HCT116 (cell line): ENCODE measurements around the gene ZYX. TPM values are rescaled to one million over a fixed set of nuclear protein-coding genes. Genes with fewer than 3 reads are reported as not detected.

Experiments used
- ATAC-seq: fragments of 200-7000 bp; cut with Tn5 transposase; 2 replicates; pipeline ENCODE4 v1.9.1; 2020; ENCODE audit warnings: mild to moderate bottlenecking, moderate library complexity
- BruUV-seq: library from RNA; stranded (reverse); fragments of 400-500 nt; replicated peaks from 2 replicates; lab custom pipeline; 2021; lab: Mats Ljungman, UMichigan
- CTCF ChIA-PET: fragments of 300-600 bp; sonication (Branson Sonifier 250); formaldehyde crosslinking; loops from one replicate; lab custom pipeline; 2021; ENCODE audit warnings: antibody characterized with exemption; lab: Charles Lee
- POLR2A ChIA-PET: fragments of 300-600, 350-600 bp; sonication (Branson Sonifier 250); formaldehyde crosslinking; loops from one replicate; lab custom pipeline; 2021; ENCODE audit warnings: antibody characterized with exemption; lab: Charles Lee
- RAD21 ChIA-PET, 2 experiments: fragments of 300-600 bp; sonication (Branson Sonifier 250); formaldehyde crosslinking; loops; one replicate each; lab custom pipeline; 2023; ENCODE audit warnings: low total read pairs in 2 of 2; ENCODE audit not compliant: uncharacterized antibody in 2 of 2, unreplicated experiment in 2 of 2, low non-redundant PET in 1 of 2; lab: Charles Lee
- DNase-seq: peaks from one replicate; pipeline ENCODE4 v3.0.0-alpha.2; 2010; ENCODE audit warnings: low read depth, low spot score
- H2AFZ ChIP-seq: fragments of 200-600 bp; shearing (Covaris generic), sonication (generic); 2 replicates; pipeline ENCODE4 v1.6.1; 2017; ENCODE audit warnings: low read depth, mixed run types, mixed read lengths, antibody characterized with exemption, low read length; ENCODE audit not compliant: poor library complexity, severe bottlenecking
- H3K27ac ChIP-seq: 2 replicates; pipeline ENCODE4 v1.5.1; 2012; ENCODE audit warnings: low read depth, low read length
- H3K27me3 ChIP-seq: fragments of 200-600 bp; sonication (generic); 2 replicates; pipeline ENCODE4 v1.6.1; 2016; ENCODE audit warnings: mixed run types, low read length, mixed read lengths; ENCODE audit not compliant: insufficient read depth
- H3K36me3 ChIP-seq, 2 experiments: fragments of 200-500 bp in 1 of 2; fragments of 200-600 bp in 1 of 2; sonication (Bioruptor generic) in 1 of 2; sonication (generic) in 1 of 2; 2 replicates each; pipeline versions ENCODE4 v1.5.1 to v1.6.1; 2014 to 2016; ENCODE audit warnings: low read length in 2 of 2, inconsistent platforms in 1 of 2, mixed read lengths in 1 of 2, mixed run types in 1 of 2; ENCODE audit not compliant: insufficient read depth in 2 of 2, control insufficient read depth in 1 of 2
- H3K4me1 ChIP-seq, 2 experiments: fragments of 200-600 bp in 1 of 2; sonication (generic) in 1 of 2; 2 replicates each; pipeline versions ENCODE4 v1.5.1 to v1.6.1; 2012 to 2017; ENCODE audit warnings: low read length in 2 of 2, inconsistent platforms in 1 of 2, mild to moderate bottlenecking in 1 of 2, mixed read lengths in 1 of 2, mixed run types in 1 of 2, moderate library complexity in 1 of 2; ENCODE audit not compliant: insufficient read depth in 2 of 2, control insufficient read depth in 1 of 2
- H3K4me2 ChIP-seq: fragments of 200-600 bp; sonication (generic); 2 replicates; pipeline ENCODE4 v1.6.1; 2017; ENCODE audit warnings: mixed run types, low read length, mixed read lengths
- H3K4me3 ChIP-seq, 2 experiments: fragments of 200-600 bp in 1 of 2; sonication (generic) in 1 of 2; replicated peaks in 1 of 2; 2 replicates each; pipeline ENCODE4 v1.5.1; 2011 to 2016; ENCODE audit warnings: low read length in 2 of 2, control low read depth in 1 of 2, low read depth in 1 of 2, mild to moderate bottlenecking in 1 of 2, mixed read lengths in 1 of 2, mixed run types in 1 of 2
- H3K79me2 ChIP-seq: fragments of 200-600 bp; sonication (generic); 2 replicates; pipeline ENCODE4 v1.6.1; 2017; ENCODE audit warnings: mild to moderate bottlenecking, mixed run types, low read length, moderate library complexity, mixed read lengths; ENCODE audit not compliant: insufficient read depth
- H3K9ac ChIP-seq: fragments of 200-600 bp; sonication (generic); 2 replicates; pipeline ENCODE4 v1.6.1; 2016; ENCODE audit warnings: low read length, mixed read lengths
- H3K9me2 ChIP-seq: fragments of 200-600 bp; sonication (generic), shearing (Covaris generic); 2 replicates; pipeline ENCODE4 v1.6.1; 2017; ENCODE audit warnings: mixed run types, mild to moderate bottlenecking, moderate library complexity; ENCODE audit not compliant: insufficient read depth
- H3K9me3 ChIP-seq, 2 experiments: fragments of 200-500 bp in 1 of 2; fragments of 200-600 bp in 1 of 2; sonication (Bioruptor generic) in 1 of 2; sonication (generic) in 1 of 2; 2 replicates each; pipeline ENCODE4 v1.6.1; 2014 to 2017; ENCODE audit warnings: low read length in 2 of 2, mixed read lengths in 2 of 2, inconsistent platforms in 1 of 2, low read depth in 1 of 2, mild to moderate bottlenecking in 1 of 2, mixed run types in 1 of 2, moderate library complexity in 1 of 2; ENCODE audit not compliant: control insufficient read depth in 1 of 2, insufficient read depth in 1 of 2
- H4K20me1 ChIP-seq: fragments of 200-600 bp; sonication (generic), shearing (Covaris generic); 2 replicates; pipeline ENCODE4 v1.6.1; 2017; ENCODE audit warnings: mixed run types, mild to moderate bottlenecking, moderate library complexity; ENCODE audit not compliant: insufficient read depth
- CEBPB ChIP-seq: IDR thresholded peaks from 2 replicates; pipeline ENCODE4 v1.6.1; 2012; ENCODE audit warnings: low read depth
- EGR1 ChIP-seq: IDR thresholded peaks from 2 replicates; pipeline ENCODE4 v1.6.1; 2012; ENCODE audit warnings: low read depth
- ELF1 ChIP-seq: IDR thresholded peaks from 2 replicates; pipeline ENCODE4 v1.6.1; 2012; ENCODE audit warnings: low read depth, borderline replicate concordance
- EZH2phosphoT487 ChIP-seq: fragments of 200-600 bp; IDR thresholded peaks from 2 replicates; pipeline ENCODE4 v1.6.1; 2018; ENCODE audit warnings: antibody characterized with exemption, borderline replicate concordance
- FOSL1 ChIP-seq: IDR thresholded peaks from 2 replicates; pipeline ENCODE4 v1.6.1; 2012; ENCODE audit warnings: low read depth
- JUND ChIP-seq: IDR thresholded peaks from 2 replicates; pipeline ENCODE4 v1.6.1; 2012
- POLR2A ChIP-seq: IDR thresholded peaks from 2 replicates; pipeline ENCODE4 v1.7.0; 2011; ENCODE audit warnings: borderline replicate concordance; ENCODE audit not compliant: insufficient read depth, insufficient read length; ENCODE audit errors: extremely low read depth
- POLR2AphosphoS5 ChIP-seq: IDR thresholded peaks from 2 replicates; pipeline ENCODE4 v1.6.1; 2011; ENCODE audit warnings: mild to moderate bottlenecking, low read depth, low read length, moderate library complexity
- RAD21 ChIP-seq: IDR thresholded peaks from 2 replicates; pipeline ENCODE4 v1.6.1; 2012; ENCODE audit warnings: low read depth, mild to moderate bottlenecking
- SIN3A ChIP-seq: IDR thresholded peaks from 2 replicates; pipeline ENCODE4 v1.6.1; 2012; ENCODE audit warnings: low read depth
- SRF ChIP-seq: IDR thresholded peaks from 2 replicates; pipeline ENCODE4 v1.6.1; 2012; ENCODE audit warnings: low read depth
- TCF7L2 ChIP-seq: IDR thresholded peaks from 2 replicates; pipeline ENCODE4 v1.7.0; 2011; ENCODE audit warnings: borderline replicate concordance, inconsistent platforms; ENCODE audit not compliant: insufficient read depth, insufficient read length; ENCODE audit errors: extremely low read depth
- YY1 ChIP-seq: IDR thresholded peaks from 2 replicates; pipeline ENCODE4 v1.6.1; 2011; ENCODE audit warnings: low read length, low read depth, moderate library complexity, mild to moderate bottlenecking; ENCODE audit not compliant: insufficient replicate concordance; ENCODE audit errors: extremely low read depth
- ZFX ChIP-seq: fragments of 450-650 bp; IDR thresholded peaks from 2 replicates; pipeline ENCODE4 v1.6.1; 2017
- intact Hi-C: fragments of 100-400 bp; cut with micrococcal nuclease; formaldehyde crosslinking; loops from 2 replicates; pipeline ENCODE4 v1.10.0; 2022
- total RNA-seq: library from RNA; stranded (reverse); gene quantifications from one replicate; pipeline ENCODE4 v1.2.1, GENCODE V29; 2021; ENCODE audit not compliant: unreplicated experiment
- TF ChIP-seq, protein P1 (sequence below): IDR thresholded peaks from 2 replicates; pipeline ENCODE4 v1.6.1; 2012; ENCODE audit warnings: low read depth
- TF ChIP-seq, protein P2 (sequence below): IDR thresholded peaks from 2 replicates; pipeline ENCODE4 v1.6.1; 2012
- TF ChIP-seq, protein P3 (sequence below): IDR thresholded peaks from 2 replicates; pipeline ENCODE4 v1.6.1; 2011; ENCODE audit warnings: mild to moderate bottlenecking, low read length, moderate library complexity; ENCODE audit not compliant: insufficient replicate concordance; ENCODE audit errors: extremely low read depth

ZYX gene
- total RNA-seq, 1 experiment from 2014 or later, result 144 TPM

DNA sequence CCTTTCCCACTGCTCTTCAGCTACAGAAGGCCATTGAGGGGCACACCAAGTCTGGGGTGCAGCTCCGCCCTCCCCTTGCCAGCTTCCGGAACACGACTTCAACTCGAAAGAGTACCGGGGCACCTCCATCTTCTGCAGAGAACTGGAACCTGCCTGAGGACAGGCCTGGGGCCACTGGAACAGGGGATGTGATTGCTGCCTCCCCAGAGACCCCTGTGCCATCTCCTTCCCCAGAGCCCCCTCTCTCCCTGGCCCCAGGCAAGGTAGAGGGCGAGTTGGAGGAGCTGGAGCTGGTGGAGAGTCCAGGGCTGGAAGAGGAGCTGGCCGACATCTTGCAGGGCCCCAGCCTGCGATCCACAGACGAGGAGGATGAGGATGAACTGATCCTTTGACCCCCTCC is 29.6 kb upstream of the ZYX start:
- Histone ChIP-seq H3K27ac (no peak overlapping the region), H3K9me3 (no peaks in the 10 kb centered on the region), H3K27me3 (no peaks in the 10 kb centered on the region), H3K4me2 (no peak overlapping the region), H3K36me3 (no peaks in the 10 kb centered on the region), H3K9me2 (no peaks in the 10 kb centered on the region), H3K4me1 (no peaks in the 10 kb centered on the region), H4K20me1 (no peaks in the 10 kb centered on the region), H3K79me2 (no peaks in the 10 kb centered on the region), H3K9ac (no peak overlapping the region), H3K4me3 (no peak overlapping the region), H2AFZ (no peak overlapping the region)
- ATAC-seq, result no peak
- intact Hi-C loops, result no loop called here
- CTCF ChIA-PET, result no interaction called here
- TF ChIP-seq, protein P1, sequence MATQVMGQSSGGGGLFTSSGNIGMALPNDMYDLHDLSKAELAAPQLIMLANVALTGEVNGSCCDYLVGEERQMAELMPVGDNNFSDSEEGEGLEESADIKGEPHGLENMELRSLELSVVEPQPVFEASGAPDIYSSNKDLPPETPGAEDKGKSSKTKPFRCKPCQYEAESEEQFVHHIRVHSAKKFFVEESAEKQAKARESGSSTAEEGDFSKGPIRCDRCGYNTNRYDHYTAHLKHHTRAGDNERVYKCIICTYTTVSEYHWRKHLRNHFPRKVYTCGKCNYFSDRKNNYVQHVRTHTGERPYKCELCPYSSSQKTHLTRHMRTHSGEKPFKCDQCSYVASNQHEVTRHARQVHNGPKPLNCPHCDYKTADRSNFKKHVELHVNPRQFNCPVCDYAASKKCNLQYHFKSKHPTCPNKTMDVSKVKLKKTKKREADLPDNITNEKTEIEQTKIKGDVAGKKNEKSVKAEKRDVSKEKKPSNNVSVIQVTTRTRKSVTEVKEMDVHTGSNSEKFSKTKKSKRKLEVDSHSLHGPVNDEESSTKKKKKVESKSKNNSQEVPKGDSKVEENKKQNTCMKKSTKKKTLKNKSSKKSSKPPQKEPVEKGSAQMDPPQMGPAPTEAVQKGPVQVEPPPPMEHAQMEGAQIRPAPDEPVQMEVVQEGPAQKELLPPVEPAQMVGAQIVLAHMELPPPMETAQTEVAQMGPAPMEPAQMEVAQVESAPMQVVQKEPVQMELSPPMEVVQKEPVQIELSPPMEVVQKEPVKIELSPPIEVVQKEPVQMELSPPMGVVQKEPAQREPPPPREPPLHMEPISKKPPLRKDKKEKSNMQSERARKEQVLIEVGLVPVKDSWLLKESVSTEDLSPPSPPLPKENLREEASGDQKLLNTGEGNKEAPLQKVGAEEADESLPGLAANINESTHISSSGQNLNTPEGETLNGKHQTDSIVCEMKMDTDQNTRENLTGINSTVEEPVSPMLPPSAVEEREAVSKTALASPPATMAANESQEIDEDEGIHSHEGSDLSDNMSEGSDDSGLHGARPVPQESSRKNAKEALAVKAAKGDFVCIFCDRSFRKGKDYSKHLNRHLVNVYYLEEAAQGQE, result no peak
- TF ChIP-seq EGR1 (no peak), CEBPB (no peak), POLR2AphosphoS5 (no peak), FOSL1 (no peak), SIN3A (no peak), YY1 (no peak), SRF (no peak), EZH2phosphoT487 (no peak), TCF7L2 (no peak), ELF1 (no peak), JUND (no peak), ZFX (no peak), POLR2A (no peak), RAD21 (no peak)
- TF ChIP-seq, protein P2, sequence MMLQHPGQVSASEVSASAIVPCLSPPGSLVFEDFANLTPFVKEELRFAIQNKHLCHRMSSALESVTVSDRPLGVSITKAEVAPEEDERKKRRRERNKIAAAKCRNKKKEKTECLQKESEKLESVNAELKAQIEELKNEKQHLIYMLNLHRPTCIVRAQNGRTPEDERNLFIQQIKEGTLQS, result no peak
- TF ChIP-seq, protein P3, sequence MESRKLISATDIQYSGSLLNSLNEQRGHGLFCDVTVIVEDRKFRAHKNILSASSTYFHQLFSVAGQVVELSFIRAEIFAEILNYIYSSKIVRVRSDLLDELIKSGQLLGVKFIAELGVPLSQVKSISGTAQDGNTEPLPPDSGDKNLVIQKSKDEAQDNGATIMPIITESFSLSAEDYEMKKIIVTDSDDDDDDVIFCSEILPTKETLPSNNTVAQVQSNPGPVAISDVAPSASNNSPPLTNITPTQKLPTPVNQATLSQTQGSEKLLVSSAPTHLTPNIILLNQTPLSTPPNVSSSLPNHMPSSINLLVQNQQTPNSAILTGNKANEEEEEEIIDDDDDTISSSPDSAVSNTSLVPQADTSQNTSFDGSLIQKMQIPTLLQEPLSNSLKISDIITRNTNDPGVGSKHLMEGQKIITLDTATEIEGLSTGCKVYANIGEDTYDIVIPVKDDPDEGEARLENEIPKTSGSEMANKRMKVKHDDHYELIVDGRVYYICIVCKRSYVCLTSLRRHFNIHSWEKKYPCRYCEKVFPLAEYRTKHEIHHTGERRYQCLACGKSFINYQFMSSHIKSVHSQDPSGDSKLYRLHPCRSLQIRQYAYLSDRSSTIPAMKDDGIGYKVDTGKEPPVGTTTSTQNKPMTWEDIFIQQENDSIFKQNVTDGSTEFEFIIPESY, result no peak
- RAD21 ChIA-PET, result no interaction called here
- POLR2A ChIA-PET, result no interaction called here
- BruUV-seq, result no TSS peak
- DNase-seq, result no peak
